ENCODE data around the gene DTX1. TPM values are rescaled to one million over a fixed set of nuclear protein-coding genes. Genes with fewer than 3 reads are reported as not detected.

DTX1 gene
- total and polyA plus RNA-seq, 4 donors: 2.1 to 33.2 (median 10.0) TPM

- Histone ChIP-seq H3K9ac (ENCODE audit: low read depth in 1 of 2, low read length in 2 of 2) (no peak overlapping the region), H3K9me3 (ENCODE audit: control insufficient read depth in 4 of 4, low read length in 3 of 4) (no peaks in the 10 kb centered on the region), H3K27ac (ENCODE audit: low read depth in 1 of 2, low read length in 2 of 2) (no peak overlapping the region), H3K36me3 (ENCODE audit: control insufficient read depth in 4 of 4, insufficient read depth in 3 of 4, low read depth in 1 of 4, low read length in 3 of 4) (peaks cover 0 to 4% (median 2%) of the 10 kb centered on the region in 4 donors), H3K27me3 (ENCODE audit: control insufficient read depth in 4 of 4, insufficient read depth in 4 of 4, low read length in 3 of 4) (no peaks in the 10 kb centered on the region), H3K4me3 (ENCODE audit: low read depth in 1 of 3, low read length in 3 of 3) (no peak overlapping the region), H3K4me1 (ENCODE audit: control insufficient read depth in 4 of 4, insufficient read depth in 4 of 4, low read length in 3 of 4) (peaks cover 6 to 23% (median 17%) of the 10 kb centered on the region in 4 donors)
- 91% methylated on average over 30 of the region's 30 CpGs for WGBS
- TF ChIP-seq SP1 (IDR thresholded peaks at IDR 0.05) (no peak), EGR1 (IDR thresholded peaks at IDR 0.05; ENCODE audit: low read depth in 2 of 2) (no peak), YY1 (IDR thresholded peaks at IDR 0.05) (no peak), FOXA1 (IDR thresholded peaks at IDR 0.05) (no peak), ATF3 (IDR thresholded peaks at IDR 0.05) (no peak), MAX (IDR thresholded peaks at IDR 0.05) (no peak), CTCF (IDR thresholded peaks at IDR 0.05; ENCODE audit: low read depth, low read length, missing input control) (no peak), TAF1 (conservative IDR thresholded peaks at IDR 0.05) (no peak), FOXA2 (IDR thresholded peaks at IDR 0.05) (no peak)
- DNase-seq (ENCODE audit: low spot score): no peak
Observed at GRCh38 chr12:113096675-113097461, 40.3 kb downstream of the DTX1 start.

- peaks cover 0 to 4% (median 2%) of the 10 kb centered on the region in 4 donors for H3K36me3 ChIP-seq (ENCODE audit: control insufficient read depth in 4 of 4, insufficient read depth in 3 of 4, low read depth in 1 of 4, low read length in 3 of 4)
- no peak overlapping the region for H3K9ac ChIP-seq (ENCODE audit: low read depth in 1 of 2, low read length in 2 of 2)
- H3K9me3 ChIP-seq (ENCODE audit: control insufficient read depth in 4 of 4, low read length in 3 of 4): no peaks in the 10 kb centered on the region
- H3K27ac ChIP-seq (ENCODE audit: low read depth in 1 of 2, low read length in 2 of 2): peak overlapping the region; percentile 42 to 65
- no peak for TF ChIP-seq ZBTB33 (IDR thresholded peaks at IDR 0.05)
- no peak for TF ChIP-seq SP1 (IDR thresholded peaks at IDR 0.05)
- TF ChIP-seq JUND (IDR thresholded peaks at IDR 0.05): no peak
- no peak for TF ChIP-seq REST (IDR thresholded peaks at IDR 0.05)
- WGBS: 51% methylated on average over 14 of the region's 14 CpGs
- no peaks in the 10 kb centered on the region for H3K27me3 ChIP-seq (ENCODE audit: control insufficient read depth in 4 of 4, insufficient read depth in 4 of 4, low read length in 3 of 4)
- H3K4me1 ChIP-seq (ENCODE audit: control insufficient read depth in 4 of 4, insufficient read depth in 4 of 4, low read length in 3 of 4): peaks cover 6 to 20% (median 13%) of the 10 kb centered on the region in 4 donors
- no peak for DNase-seq (ENCODE audit: low spot score)
- no peak overlapping the region for H3K4me3 ChIP-seq (ENCODE audit: low read depth in 1 of 3, low read length in 3 of 3)
Observed at GRCh38 chr12:113097716-113098440, 41.3 kb downstream of the DTX1 start.

Data from liver (tissue), 9 donors.